GM19035 (cell line): ENCODE measurements around the gene NLRP12.
"Not testable (repeated sequence)": the region's sequence is repeated elsewhere in the genome, so short reads cannot be mapped to it uniquely, and the experiment has no call there.

Source experiments
- ATAC-seq: cut with Tn5 transposase; IDR thresholded peaks from one replicate; pipeline ENCODE4 v1.9.1; 2021; ENCODE audit not compliant: unreplicated experiment

NLRP12 gene

GRCh38 chr19:53780506-53780905 lies 43.6 kb downstream of the NLRP12 start:
- ATAC-seq: no peak

- ATAC-seq: no peak
Observed at GRCh38 chr19:53775524-53775923, 48.6 kb downstream of the NLRP12 start.

GRCh38 chr19:53774491-53774890 lies 49.6 kb downstream of the NLRP12 start:
- ATAC-seq: not testable (repeated sequence)

DNA sequence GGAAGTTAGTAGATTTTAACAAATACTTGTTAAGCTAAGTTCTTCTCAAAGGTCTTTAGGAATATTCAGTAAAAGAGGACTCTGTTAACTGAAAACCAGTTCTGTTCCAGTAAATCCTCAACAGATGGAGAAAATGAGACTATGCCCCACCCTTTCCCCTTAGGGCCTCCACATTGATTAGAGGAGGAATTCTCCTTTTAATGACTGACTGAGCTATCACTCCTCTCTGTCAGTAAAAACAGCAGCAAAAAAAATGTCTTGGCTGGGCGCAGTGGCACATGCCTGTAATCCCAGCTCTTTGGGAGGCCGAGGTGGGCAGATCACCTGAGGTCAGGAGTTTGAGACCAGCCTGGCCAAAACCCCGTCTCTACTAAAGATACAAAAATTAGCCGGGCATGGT lies 50.1 kb downstream of the NLRP12 start:
- no peak for ATAC-seq

GRCh38 chr19:53772943-53773342 lies 51.2 kb downstream of the NLRP12 start:
- ATAC-seq: no peak

DNA sequence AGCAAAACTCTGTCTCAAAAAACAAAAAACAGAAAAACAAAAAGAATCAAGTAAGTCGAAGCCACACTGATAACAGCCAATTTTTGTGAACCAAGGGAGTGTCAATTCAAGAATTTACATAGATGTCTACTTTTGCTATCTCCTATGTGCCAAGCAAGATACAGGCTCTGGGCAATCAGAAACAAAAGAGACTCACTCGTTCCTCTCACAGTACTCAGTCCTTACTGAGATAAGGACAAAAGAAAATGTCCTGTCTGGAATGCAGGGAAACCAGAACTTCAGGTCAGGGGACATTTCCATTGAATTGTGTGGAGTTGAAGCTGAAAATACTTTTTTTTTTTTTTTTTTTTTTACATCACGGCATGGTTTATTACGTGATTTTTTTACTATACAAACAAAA lies 53.0 kb downstream of the NLRP12 start:
- no peak for ATAC-seq

- not testable (repeated sequence) for ATAC-seq
Observed at GRCh38 chr19:53769696-53770309, 54.3 kb downstream of the NLRP12 start.

DNA sequence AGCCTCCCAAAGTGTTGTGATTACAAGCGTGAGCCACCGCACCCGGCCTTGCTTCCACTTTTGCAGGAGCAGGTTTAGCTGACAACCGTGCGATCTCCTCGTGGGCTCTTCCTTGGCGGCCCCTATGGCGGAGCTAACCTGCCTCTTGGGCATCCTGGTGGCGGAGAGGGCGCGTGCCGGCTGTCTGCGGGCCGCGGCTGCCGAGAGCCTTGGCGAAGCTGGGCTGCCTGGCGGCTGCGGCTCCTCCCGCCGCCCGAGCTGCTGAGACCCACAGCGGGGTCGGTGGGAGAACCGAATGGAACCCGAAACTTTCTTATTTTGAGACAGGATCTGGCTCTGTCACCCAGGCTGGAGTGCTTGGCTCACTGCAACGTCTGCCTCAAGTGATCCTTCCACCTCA lies 55.7 kb downstream of the NLRP12 start:
- ATAC-seq: no peak

GRCh38 chr19:53758991-53759390 lies 65.1 kb downstream of the NLRP12 start:
- not testable (repeated sequence) for ATAC-seq
